Endometrium (tissue), 2 donors: ENCODE data around the gene RGS8.

Experiments
- FAIRE-seq: peaks from 2 replicates; lab custom pipeline; 2012; peaks lifted over from hg19 to GRCh38; lab: Jason Lieb, UNC
- donor health status: control.
- donor health status: control.

The RGS8 gene

DNA sequence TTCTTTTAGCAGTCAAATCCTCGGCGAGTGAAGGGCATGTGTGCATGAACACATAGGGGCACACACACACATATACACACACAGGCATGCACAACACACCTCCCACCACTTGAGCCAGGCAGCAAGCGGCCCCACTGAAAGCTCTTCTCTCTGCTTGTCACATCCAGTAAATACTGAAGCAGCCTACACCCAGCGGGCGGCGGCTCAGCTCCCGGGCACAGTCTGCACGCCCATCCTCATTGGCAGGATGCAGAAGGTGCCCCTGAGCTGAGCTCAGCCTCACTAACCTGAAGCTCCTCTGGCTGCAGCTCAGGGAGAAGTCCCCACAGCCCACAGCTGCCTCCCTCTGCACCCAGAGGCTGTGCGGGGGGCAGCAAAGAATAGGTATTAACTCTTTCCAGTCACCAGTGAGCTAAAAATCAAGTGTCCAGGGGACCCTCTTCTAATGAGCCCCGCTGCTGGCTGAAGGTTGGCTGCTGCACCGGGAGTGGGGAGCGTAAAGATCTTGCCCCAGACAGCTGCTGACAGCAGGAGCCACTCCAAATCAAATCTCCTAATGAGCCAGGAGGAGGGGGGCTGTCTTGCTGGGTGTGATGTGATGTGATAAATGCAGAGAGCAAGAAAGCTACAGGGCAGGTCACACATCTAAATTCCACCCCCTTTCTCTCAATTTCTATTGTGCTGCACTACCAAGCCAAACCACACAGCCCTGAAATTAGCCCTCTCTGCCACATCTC is 12.5 kb downstream of the RGS8 start:
- FAIRE-seq: no peak

DNA sequence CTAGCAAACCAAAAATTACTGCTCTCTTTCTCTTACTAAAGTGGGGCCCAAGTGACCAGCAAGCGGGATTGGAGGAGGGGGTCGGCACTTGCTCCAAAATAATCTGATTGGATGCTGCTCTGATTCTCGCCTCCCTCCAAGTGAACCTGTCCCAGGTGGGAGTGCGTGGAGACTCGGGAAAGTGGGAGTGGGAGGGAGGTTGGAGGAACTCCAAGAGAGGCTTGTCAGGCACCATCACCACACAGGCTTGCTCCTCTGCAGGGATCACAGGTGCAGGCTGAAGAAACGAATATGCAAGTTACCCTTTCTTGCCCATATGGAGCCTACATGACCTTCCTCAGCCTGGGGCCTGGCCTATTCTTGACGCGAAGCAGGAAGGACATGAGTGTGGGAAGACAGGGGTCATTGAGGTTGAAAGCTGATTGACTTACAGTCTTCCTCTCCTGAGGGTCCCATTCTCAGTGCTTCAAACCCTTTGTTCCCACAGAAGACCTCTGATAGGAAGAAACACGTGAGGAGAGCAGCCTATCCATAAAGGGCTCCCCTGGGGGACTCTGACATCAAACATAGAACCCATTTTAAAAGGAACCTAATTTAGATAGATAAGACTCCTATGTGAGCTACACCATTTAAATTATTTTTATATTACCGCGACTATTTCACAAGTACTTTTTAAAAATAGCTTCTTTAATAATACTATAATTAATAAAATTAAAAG is 14.2 kb downstream of the RGS8 start:
- no peak for FAIRE-seq

DNA sequence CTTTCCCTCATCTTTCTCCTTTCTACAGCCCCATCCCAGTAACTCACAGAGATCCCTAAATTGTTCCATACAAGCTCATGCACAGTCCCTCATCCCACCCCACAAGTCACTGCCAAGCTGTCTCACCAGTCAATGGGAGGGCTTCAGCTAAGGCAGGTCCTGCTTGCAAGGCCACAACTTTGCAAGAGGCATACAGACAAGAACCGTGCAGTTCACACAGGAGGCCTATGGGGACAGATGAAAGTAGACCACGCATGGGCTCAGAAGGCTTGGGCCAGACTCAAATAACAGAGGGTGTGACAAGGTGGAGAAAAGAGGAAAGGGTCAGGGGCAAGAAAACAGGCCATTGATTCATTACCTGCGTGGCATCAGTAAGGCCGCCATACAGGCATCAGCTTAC is 15.1 kb downstream of the RGS8 start:
- no peak for FAIRE-seq

DNA sequence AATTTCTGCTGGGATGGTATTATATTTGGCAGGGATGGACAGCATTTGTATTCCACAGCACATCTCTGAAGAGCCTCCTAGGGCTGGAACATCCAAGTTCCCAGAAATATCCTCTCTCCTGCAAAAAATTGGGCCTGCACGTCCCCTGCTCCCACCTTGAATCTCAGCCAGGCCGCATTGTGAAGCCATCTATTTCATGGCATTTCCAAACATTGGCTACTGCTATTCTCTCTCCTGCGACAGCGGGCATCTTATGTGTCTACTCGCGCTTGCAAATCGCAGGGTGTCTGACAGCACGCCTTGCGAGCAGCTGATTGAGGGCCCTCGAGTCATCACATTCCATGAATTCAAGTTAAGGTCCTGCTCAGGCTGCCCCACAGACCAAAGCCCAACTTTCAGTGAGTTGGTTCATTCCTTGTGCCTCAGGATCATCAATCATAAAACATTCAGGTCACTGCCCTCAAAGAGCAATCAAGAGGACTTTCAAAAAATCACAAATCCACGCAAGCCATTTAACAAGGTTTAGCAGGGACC is 15.8 kb downstream of the RGS8 start:
- FAIRE-seq: no peak

DNA sequence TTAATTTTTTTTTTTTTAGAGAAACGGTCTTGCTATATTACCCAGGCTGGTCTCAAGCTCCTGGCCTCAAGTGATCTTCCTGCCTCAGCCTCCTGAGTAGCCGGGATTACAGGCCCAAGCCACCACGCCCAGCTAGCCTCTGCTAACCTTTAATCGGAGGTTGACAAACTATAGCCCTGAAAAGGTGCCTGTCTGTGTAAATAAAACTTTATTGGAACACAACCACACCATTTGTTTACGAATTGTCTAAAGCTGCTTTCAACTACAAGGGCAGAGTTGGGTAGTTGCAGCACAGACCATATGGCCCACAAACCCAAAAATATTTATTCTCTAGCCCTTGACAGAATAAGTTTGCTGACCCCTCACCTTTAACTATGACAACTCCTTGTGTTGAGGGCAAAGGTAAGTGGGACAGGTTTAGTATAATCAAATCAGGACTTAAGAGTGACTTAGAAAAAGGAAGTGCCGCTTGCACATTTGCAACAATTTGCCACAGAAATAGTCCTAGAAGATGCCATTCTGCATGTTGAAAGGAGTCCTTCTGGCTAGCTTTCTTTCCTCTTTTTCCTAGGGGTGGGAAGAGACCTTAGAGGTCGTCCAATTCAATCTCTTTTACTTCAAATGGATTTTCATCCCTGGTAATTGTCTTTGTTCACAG is 16.4 kb downstream of the RGS8 start:
- FAIRE-seq: no peak

DNA sequence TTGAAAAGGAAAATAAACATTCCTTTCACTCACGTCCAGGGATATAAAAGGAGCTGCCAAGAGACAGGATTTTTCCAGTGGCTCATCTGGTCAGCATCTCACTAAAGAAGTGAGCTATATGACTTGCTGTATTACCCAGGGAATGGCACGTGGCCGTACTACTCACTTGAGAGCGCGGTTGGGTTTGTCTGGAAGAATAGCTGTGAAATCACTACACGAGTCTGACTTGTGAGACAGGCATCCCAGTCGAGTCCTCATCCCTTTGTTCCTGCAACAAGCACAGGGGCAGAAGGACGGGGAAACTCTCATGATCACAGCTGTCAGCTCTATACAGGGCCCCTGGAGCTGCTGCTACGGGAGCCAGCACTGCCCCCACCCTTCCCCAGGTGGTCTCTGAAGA is 17.7 kb downstream of the RGS8 start:
- FAIRE-seq: no peak

DNA sequence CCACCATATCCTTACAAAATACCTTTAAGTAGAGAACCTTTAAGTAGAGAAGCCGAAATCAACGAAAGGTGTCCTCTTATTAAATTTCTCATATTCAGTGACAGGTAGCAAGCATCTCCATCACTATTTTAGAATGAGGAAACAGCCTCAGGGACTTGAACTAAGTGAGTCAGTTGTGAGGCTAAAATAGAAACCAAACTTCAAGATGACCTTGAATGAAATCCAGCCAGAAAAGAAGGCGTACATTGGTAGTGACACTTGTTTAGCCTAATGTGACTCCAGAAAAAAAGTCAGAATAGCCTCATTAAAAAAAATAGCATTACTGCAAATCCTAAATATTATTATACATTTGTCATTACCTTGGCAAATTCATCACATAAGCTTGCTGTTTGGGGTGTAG is 20.1 kb downstream of the RGS8 start:
- FAIRE-seq: no peak

DNA sequence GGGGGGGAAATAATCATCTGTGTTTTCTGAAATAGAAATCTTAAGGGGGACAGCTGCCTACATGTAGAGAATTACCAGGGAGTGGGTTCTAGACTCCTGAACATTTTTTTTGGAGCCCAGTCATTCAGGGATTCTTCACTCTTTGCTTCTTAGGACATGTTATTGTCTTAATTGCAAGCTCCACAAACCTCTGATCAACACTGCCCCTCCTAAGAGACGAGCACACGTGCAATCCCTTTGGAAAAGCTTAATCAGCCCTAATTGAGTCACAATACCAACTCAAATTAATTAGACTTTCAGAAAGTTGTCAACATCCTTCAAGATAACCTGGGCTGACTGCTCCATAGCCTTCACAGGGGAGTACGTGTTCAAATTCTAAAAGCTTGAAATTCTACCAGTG is 21.4 kb downstream of the RGS8 start:
- no peak for FAIRE-seq

DNA sequence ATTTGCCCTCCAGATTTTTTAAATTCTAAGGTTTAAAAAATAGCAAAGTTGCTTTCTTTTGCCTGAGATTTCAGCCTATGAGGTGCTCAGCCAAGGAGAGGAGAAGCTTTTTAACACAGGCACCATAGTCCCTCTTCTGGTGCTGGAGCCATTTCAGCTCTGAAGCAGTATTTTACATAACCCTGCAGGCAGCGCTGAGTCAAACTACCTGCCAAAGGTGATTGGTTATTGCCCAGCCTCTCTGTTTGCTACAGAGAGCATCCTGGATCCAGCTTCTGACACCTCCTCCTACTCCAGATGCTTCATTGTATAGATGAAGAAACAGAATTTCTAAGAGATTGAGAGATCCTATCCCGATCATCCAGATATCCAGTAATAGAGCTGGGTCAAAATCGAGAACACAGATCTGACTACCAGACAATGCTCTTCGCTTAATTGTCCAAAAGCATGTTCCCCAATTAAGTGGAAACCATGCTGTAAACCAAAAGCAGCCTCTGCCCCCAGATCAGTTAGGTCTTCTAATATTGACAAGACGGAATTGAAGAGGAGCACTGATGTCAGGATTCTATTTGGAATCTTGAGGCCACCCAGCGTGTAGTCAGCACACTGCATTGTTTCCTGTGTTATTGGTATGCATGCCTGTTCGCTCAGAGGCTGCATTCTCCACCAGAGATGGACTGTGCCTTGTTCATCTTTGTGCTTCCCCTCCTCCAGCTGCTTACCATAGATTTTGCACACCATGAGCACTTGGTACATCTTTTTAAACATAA is 22.1 kb downstream of the RGS8 start:
- no peak for FAIRE-seq

DNA sequence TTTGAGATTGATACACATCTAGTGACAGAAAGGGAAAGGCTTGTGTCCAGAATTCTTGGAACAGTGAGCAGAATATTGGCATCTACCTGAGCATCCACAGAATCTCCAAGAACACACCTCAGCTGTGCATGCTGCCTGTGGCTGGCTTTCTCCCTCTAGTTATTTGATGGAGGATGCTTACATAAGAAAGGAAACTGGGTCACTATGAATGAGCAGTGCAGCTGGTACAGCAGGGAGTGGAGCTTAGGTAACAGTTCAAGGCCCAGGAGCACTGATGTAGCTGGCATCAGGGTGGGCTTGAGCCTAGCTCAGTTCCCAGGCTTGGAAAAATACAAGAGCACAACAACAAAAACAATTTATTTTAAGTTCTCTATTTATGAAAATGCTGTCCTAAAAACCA is 26.3 kb downstream of the RGS8 start:
- no peak for FAIRE-seq

DNA sequence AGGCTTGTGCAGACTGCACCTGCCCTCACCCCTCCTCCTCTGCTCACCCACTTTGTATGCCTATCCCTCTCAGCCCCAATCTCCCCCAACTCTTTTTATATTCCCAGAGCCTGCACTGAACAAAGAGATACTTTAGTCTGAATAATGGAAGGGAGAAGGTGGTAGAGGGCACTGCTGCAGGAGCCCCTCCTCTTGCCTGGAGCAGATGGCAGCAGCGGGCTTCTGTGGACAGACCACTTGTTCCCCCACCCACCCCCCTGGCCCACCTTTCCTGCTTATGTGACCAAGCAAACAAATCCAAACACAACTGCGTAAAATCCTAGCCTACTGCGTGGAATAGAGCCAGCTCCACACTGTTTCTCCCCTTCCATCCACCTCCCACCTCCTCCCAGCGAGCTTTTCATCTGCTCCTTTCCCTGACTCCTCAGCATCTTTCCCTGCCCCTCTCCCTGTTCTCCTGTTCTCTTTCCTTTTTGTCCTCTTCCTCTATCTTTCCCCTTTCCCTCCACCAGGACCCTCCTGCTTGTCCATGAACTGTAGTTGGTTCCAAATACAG is 27.5 kb downstream of the RGS8 start:
- no peak for FAIRE-seq

DNA sequence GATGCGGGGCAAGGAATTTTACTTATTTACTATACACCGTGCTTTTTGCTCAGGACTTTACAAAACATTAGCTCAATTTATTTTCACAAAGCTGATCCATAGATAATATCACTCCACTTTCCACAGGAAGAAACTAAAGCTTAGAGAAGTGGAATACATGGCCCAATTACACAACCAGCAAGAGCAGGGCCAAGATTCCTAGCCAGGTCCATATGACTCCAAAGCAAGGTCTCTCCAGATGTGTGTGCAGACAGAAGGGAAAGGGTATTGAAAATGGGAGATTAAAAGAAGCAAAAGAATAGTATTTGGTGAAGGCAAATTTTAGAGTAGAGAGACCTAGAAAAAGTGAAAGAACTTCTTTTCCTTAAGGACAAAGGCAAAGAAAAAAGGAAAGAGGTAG is 30.4 kb downstream of the RGS8 start:
- FAIRE-seq: no peak

DNA sequence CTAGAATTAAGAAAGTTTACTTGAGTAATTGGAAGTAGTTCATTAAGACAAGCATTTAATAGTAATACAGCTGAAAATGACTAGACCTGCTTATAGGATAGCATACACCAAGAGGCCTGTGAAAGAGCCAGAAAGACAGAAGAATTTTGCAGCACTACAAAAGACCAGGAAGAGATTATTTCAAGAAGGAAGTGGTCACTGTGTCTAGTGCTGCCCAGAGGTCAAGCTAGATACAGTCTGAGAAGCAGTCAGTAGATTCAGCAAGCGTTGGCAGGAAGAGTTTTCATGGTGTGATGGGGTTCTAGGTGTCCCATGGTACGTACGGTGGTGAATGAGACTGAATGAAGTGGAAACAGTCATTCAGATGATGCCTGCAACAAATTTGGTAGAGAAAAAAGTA is 31.5 kb downstream of the RGS8 start:
- no peak for FAIRE-seq

DNA sequence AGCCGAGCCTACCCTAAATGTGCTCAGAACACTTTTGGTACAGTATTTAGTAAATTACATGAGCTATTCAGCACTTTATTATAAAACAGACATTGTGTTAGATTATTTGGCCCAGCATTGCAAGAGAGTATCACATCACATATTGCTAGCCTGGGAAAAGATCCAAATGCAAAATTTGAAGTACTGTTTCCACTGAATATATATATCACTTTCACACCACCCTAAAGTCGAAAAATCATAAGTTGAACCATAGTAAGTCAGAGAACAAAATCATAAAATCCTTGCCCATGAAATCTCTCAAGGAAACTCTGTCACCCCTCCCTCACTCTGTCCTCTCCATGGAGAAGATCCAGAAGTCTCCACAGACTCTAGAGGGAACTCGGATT is 33.1 kb downstream of the RGS8 start:
- no peak for FAIRE-seq

DNA sequence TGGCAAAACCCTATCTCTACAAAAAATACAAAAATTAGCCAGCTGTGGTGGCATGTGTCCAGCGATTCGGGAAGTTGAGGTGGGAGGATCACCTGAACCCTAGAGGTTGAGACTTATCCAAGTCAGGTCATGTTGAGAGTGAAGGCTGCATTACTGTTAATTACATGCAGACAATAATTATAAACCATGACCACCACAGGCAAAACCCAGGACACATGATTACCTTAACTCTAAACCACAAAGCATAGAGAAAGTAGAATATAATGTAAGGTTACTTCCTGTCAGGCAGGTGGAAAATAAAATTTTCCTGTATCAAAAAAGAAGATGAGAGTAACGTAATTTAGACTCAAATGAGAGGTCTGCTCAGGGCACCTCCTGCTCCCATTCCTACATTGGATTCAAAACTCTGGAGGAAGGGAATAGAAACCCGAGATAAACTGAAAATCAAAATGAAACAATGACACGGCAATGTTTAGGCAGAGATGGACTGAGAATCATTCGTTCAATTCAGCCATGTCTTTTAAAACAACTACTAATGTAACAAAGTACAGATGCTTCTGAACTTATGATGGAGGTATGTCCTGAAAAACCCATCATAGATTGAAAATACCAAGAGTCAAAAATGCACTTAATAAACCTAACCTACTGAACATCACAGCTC is 33.6 kb downstream of the RGS8 start:
- no peak for FAIRE-seq

DNA sequence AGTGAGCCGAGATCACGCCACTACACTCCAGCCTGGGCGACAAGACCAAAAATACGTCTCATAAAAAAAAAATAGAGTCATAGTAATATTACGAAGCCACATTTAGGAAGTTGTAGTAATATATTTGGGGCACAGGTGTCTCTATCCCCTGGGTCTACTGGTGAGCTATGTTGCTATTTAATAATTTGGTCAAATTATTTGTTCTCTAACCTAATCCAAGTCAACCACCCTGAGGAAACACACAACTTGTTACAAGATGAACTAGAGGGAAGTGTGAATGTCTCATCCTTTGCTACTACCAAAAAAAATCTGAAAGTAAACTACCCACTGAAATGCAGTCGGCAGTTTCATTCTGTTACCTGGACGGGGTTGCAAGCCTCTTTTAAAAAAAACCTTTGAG is 35.3 kb downstream of the RGS8 start:
- FAIRE-seq: no peak

DNA sequence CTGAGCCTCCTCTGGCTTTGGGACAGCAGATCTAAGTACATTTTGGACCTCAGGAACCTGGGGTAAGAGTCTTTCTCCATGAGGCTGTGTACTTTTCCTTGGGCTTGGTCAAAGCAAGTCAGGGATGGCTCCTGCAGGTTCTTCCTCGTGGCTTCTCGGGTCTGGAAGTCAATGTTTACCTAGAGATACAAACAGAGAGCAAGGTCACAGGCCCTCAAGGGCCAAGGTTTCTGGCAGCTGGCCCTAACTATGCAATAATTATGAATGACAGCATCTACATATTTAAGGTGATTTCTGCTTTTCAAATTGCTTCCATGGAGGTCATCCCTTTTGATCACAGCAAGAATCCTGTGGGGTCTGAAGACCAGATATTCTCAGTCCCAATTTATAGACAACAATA is 37.6 kb downstream of the RGS8 start:
- FAIRE-seq: no peak

DNA sequence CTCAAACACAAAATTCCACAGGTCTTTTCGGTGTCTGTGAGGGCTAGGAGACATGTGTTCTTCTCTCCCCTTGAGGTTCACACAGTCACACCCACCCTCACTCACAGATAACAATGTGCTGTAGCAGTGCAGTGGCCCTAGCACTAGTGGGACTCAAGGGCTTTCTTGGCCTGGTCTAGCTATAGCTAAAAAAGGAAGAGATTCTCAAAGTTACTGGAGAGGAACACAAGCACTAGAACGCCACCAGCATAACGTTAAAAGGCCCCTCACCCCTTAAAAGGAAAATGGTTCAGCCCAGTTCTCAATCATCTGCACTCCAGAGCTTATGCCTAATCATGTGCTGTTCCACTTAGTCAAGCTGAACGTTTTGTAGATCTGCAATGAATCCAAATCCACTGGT is 39.5 kb downstream of the RGS8 start:
- no peak for FAIRE-seq

DNA sequence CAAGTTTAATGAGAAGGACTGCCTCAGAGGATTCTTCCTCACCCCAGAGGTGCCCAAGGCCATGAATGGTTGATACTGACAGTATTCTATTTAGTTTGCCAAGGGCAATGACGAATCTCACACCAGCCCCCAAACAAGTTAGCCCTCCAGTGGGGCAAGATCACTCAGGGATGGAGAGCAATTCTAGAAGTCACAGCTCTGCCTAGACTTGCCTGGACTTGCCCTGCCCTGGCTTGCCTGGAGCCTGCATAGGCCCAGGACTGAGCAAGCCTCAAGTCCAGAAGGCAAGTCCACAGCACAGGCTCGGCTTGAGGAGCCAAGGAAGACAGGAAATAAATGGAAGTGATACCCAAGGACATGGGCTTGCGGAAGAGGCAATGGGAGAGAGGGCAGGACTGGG is 40.7 kb downstream of the RGS8 start:
- FAIRE-seq: no peak

DNA sequence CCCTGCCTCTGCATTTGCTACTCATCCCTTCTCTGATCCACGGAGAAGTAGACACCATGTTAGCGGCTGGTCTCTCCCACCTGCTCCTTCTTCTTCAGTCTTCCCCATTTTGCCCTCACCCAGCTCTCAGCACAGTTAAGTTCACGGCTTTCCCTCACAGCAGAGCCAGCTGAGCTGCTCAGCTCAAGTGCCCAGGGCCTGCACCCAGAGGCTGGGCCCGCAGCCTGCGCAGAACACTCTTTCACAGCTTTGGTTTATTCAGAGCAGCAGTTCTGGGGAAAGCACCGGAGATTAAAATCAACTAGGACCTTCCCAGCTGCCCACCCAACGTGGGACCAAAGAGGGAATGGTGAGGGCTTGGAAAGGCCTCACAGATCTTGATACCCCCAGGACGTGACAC is 41.9 kb downstream of the RGS8 start:
- no peak for FAIRE-seq

DNA sequence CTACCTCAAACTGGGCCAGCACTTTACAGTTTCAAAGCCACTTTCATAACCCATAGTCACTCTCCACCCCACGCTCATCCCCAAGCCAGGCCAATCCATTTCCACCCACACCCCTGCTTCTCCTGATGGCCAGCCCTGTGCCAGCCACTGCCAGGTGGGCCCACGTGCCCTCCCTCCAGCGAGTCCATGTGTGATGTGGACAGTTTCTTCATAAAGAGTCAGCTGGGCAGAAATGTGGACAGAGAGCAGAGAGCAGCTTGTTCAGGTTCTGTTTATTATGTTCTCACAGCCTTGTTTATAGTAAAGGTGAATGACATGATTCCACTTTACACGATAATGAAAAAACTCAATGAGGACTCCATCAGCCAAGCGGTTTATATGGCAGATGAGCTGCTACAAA is 42.8 kb downstream of the RGS8 start:
- no peak for FAIRE-seq

DNA sequence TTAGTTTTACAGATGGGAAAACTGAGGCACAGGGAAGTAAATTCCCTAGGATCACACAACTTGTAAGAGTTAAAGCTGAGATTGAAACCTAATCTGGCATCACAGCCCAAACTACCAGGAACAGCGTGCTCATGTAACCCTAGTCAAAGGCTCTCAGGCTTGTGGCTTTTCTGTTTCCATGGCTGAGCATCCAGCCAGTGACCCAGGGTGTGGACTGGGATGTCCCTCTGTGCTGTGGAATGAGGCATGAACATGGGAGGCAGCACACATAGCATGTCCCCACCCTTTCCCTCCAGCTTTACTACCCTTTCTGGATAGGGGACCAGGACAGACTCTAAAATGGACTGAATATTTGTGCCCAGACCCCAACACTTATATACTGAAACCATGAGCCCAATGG is 45.1 kb downstream of the RGS8 start:
- FAIRE-seq: no peak
